Hematopoietic multipotent progenitor cell treated with erythropoietin and hydrocortisone succinate and interleukin-3 and kit ligand, for 6 days (in vitro differentiated cells): ENCODE results near the gene CYB561D1.

Experiments used
- DNase-seq: peaks from one replicate; pipeline ENCODE4 v3.0.0-alpha.2; 2015

The CYB561D1 gene

GRCh38 chr1:109531826-109532364 lies 38.0 kb downstream of the CYB561D1 start:
- DNase-seq, result no peak

GRCh38 chr1:109532365-109533136 lies 38.7 kb downstream of the CYB561D1 start:
- peak; percentile 89 for DNase-seq

GRCh38 chr1:109534307-109534858 lies 40.5 kb downstream of the CYB561D1 start:
- no peak for DNase-seq

- DNase-seq, result no peak
These were observed 41.6 kb downstream of the CYB561D1 start for GRCh38 chr1:109535481-109535880.

- no peak for DNase-seq
These were observed 42.1 kb downstream of the CYB561D1 start for GRCh38 chr1:109535971-109536491.

GRCh38 chr1:109537450-109538178 lies 43.7 kb downstream of the CYB561D1 start:
- DNase-seq, result no peak

GRCh38 chr1:109538827-109539555 lies 45.1 kb downstream of the CYB561D1 start:
- no peak for DNase-seq

GRCh38 chr1:109539676-109540075 lies 45.8 kb downstream of the CYB561D1 start, which contains the start of gene GPR61:
Gene GPR61 (plus strand): TSS chr1:109539872. CDS start chr1:109543023, 3,151 bp downstream.
- no peak for DNase-seq

GRCh38 chr1:109541102-109541501 lies 47.2 kb downstream of the CYB561D1 start:
- no peak for DNase-seq

GRCh38 chr1:109542657-109543056 lies 48.8 kb downstream of the CYB561D1 start:
- DNase-seq, result no peak

GRCh38 chr1:109543283-109543987 lies 49.5 kb downstream of the CYB561D1 start:
- no peak for DNase-seq

- DNase-seq, result no peak
These were observed 50.3 kb downstream of the CYB561D1 start for GRCh38 chr1:109543988-109544735.

GRCh38 chr1:109546311-109547109 lies 52.6 kb downstream of the CYB561D1 start:
- peak; percentile 98 for DNase-seq

- DNase-seq, result peak; percentile 56
These were observed 53.8 kb downstream of the CYB561D1 start for GRCh38 chr1:109547463-109548320.

- peak; percentile 98 for DNase-seq
These were observed 54.7 kb downstream of the CYB561D1 start, which contains the start of gene GNAI3 for GRCh38 chr1:109548321-109549267. Gene GNAI3 (plus strand): TSS chr1:109548615. CDS start chr1:109548721, 106 bp downstream.
